Fibroblast of the aortic adventitia (primary cell): ENCODE results near the gene TRIM8. TPM values are rescaled to one million over a fixed set of nuclear protein-coding genes. Genes with fewer than 3 reads are reported as not detected.

Experiments
- DNase-seq: peaks from one replicate; pipeline ENCODE4 v3.0.0-alpha.2; 2010; ENCODE audit warnings: low read depth
- H3K4me3 ChIP-seq: 2 replicates; pipeline ENCODE4 v1.5.1; 2011; ENCODE audit warnings: low read depth, mild to moderate bottlenecking, control low read depth, low read length, moderate library complexity
- CTCF ChIP-seq: IDR thresholded peaks from 2 replicates; pipeline ENCODE4 v1.5.1; 2011; ENCODE audit warnings: mild to moderate bottlenecking, low read length, control low read depth, inconsistent platforms; ENCODE audit not compliant: insufficient read depth
- total RNA-seq: library from RNA; depleted of rRNA; stranded (reverse); fragments of >200 nt; gene quantifications from 2 replicates; pipeline ENCODE4 v1.2.3, GENCODE V29; 2012; ENCODE audit warnings: low replicate concordance

Gene TRIM8
- total RNA-seq = 83.0 and 84.7 TPM in 2 replicates

- TF ChIP-seq CTCF = no peak
- no peak for DNase-seq
- H3K4me3 ChIP-seq = peak within 1 kb of the TSS; percentile 95
Observed at GRCh38 chr10:102644066-102644645, at the start of gene TRIM8. Gene TRIM8, plus strand, starts transcription at chr10:102644479. Its CDS starts 139 bp downstream, at chr10:102644618.

GRCh38 chr10:102595293-102595692, 49.0 kb upstream of the TRIM8 start:
- H3K4me3 ChIP-seq = no peak overlapping the region
- DNase-seq = no peak
- TF ChIP-seq CTCF = peak; percentile 0

- no peak overlapping the region for H3K4me3 ChIP-seq
- no peak for DNase-seq
- no peak for TF ChIP-seq CTCF
Observed at GRCh38 chr10:102595897-102596296, 48.4 kb upstream of the TRIM8 start.

GRCh38 chr10:102596506-102596971, 47.7 kb upstream of the TRIM8 start:
- DNase-seq = peak; percentile 78
- H3K4me3 ChIP-seq = no peak overlapping the region
- TF ChIP-seq CTCF = peak; percentile 92

- no peak overlapping the region for H3K4me3 ChIP-seq
- peak; percentile 64 for DNase-seq
- no peak for TF ChIP-seq CTCF
Observed at GRCh38 chr10:102597131-102597991, 46.9 kb upstream of the TRIM8 start.

- no peak for TF ChIP-seq CTCF
- no peak for DNase-seq
- H3K4me3 ChIP-seq = no peak overlapping the region
Observed at GRCh38 chr10:102598243-102598642, 46.0 kb upstream of the TRIM8 start.
